Spleen (tissue), 11 donors: Measurements from ENCODE around the gene ADGRV1. TPM values are rescaled to one million over a fixed set of nuclear protein-coding genes. Genes with fewer than 3 reads are reported as not detected.
"Not testable (repeated sequence)": the region's sequence is repeated elsewhere in the genome, so short reads cannot be mapped to it uniquely, and the experiment has no call there.

ENCODE experiments used
- DNase-seq: peaks from one replicate; pipeline ENCODE4 v3.0.0-alpha.2; 2020
- H3K27ac ChIP-seq, 8 donors: fragments of 200-600 bp; sonication (generic) in 7 of 8; 1 replicate in 4 of 8; 2 replicates in 4 of 8; pipeline versions ENCODE4 v1.5.0 to v1.8.0; 2016 to 2021; ENCODE audit warnings: inconsistent platforms in 4 of 8, mild to moderate bottlenecking in 4 of 8, moderate library complexity in 1 of 8
- H3K27me3 ChIP-seq, 7 donors: fragments of 200-600 bp; sonication (generic) in 6 of 7; replicated peaks in 1 of 7; 1 replicate in 4 of 7; 2 replicates in 3 of 7; pipeline versions ENCODE4 v1.5.0 to v1.8.0; 2016 to 2021; ENCODE audit warnings: inconsistent platforms in 3 of 7, mild to moderate bottlenecking in 1 of 7
- H3K36me3 ChIP-seq, 6 donors: fragments of 200-600 bp; sonication (generic) in 5 of 6; 1 replicate in 4 of 6; 2 replicates in 2 of 6; pipeline versions ENCODE4 v1.5.0 to v1.8.0; 2016 to 2021; ENCODE audit warnings: inconsistent platforms in 2 of 6
- H3K4me1 ChIP-seq, 6 donors: fragments of 200-600 bp; sonication (generic) in 5 of 6; 1 replicate in 3 of 6; 2 replicates in 3 of 6; pipeline versions ENCODE4 v1.5.0 to v1.8.0; 2016 to 2021; ENCODE audit warnings: inconsistent platforms in 3 of 6
- H3K4me3 ChIP-seq, 8 donors: fragments of 200-600 bp; sonication (generic) in 7 of 8; 1 replicate in 4 of 8; 2 replicates in 4 of 8; pipeline versions ENCODE4 v1.5.0 to v1.8.0; 2016 to 2021; ENCODE audit warnings: inconsistent platforms in 4 of 8, mild to moderate bottlenecking in 4 of 8, moderate library complexity in 2 of 8
- H3K9me3 ChIP-seq, 8 donors: fragments of 200-600 bp; sonication (generic) in 7 of 8; 1 replicate in 4 of 8; 2 replicates in 4 of 8; pipeline versions ENCODE4 v1.5.0 to v1.8.0; 2016 to 2021; ENCODE audit warnings: inconsistent platforms in 4 of 8
- POLR2A ChIP-seq, 3 donors: fragments of 450-650 bp; IDR thresholded peaks; one replicate each; pipeline ENCODE4 v1.5.1; 2017; ENCODE audit warnings: antibody characterized with exemption in 3 of 3, mild to moderate bottlenecking in 1 of 3
- POLR2AphosphoS5 ChIP-seq, 3 donors: sonication (generic); formaldehyde crosslinking; IDR thresholded peaks; one replicate each; pipeline ENCODE4 v1.5.1; 2017; ENCODE audit warnings: antibody characterized with exemption in 3 of 3
- WGBS, 5 donors: extraction: QIAGEN DNeasy Blood & Tissue Kit in 3 of 5; methylation state at CpG; one replicate each; pipeline versions ENCODE4 v1.1.5 to v1.1.7; 2013 to 2018; 5-methylcytosine and 5-hydroxymethylcytosine counted together
- intact Hi-C: fragments of 100-400 bp; cut with DNase I; formaldehyde crosslinking; loops from one replicate; pipeline ENCODE4 v1.15.0; 2023; ENCODE audit warnings: low total_unique reads
- polyA plus RNA-seq, 3 donors: library from polyadenylated mRNA; stranded (reverse); fragments of 200-250 nt; gene quantifications; one replicate each; pipeline ENCODE4 v1.2.1, GENCODE V29; 2013
- total RNA-seq, 7 donors: library from RNA; depleted of rRNA in 3 of 7; stranded (reverse); fragments of >200 nt in 3 of 7; fragmentation: NEBNext Ultra II Directional in 4 of 7; extraction: Animal tissue kit (Norgen Biotek cat#: 25700) in 4 of 7; gene quantifications; one replicate each; pipeline versions ENCODE4 v1.1.0 to v1.2.1, GENCODE V29; 2016 to 2021
- TF ChIP-seq, protein P1 (sequence below), 11 experiments: fragments of 200-600 bp in 7 of 11; fragments of 450-650 bp in 4 of 11; sonication (generic) in 4 of 11; IDR thresholded peaks in 8 of 11; conservative IDR thresholded peaks in 3 of 11; 1 replicate in 7 of 11; 2 replicates in 4 of 11; pipeline versions ENCODE4 v1.4.0 to v1.8.0; 2016 to 2021; ENCODE audit warnings: antibody characterized with exemption in 11 of 11, inconsistent platforms in 4 of 11, mild to moderate bottlenecking in 1 of 11
- donor health status: healthy with polysubstance abuse.
- donor health status: DM: no; HTN: no; CAD: no; lungs with moderate emphysema.
- donor health status: DM: no; HTN: no; CAD: no.
- donor health status: Bipolar disorder and iron deficiency.
- donor health status: healthy.
- donor health status: DM: no; HTN: no; CAD: no.
- donor health status: DM: yes; HTN: yes; CAD: no.

ADGRV1 gene
- total and polyA plus RNA-seq, 10 donors, result 0.08 to 0.69 (median 0.28) TPM; not detected in 3

- intact Hi-C loops, result no loop called here
- no peak overlapping the region for H3K27ac ChIP-seq
- H3K27me3 ChIP-seq, result no peaks in the 10 kb centered on the region
- no peaks in the 10 kb centered on the region for H3K36me3 ChIP-seq
- TF ChIP-seq, protein P1, sequence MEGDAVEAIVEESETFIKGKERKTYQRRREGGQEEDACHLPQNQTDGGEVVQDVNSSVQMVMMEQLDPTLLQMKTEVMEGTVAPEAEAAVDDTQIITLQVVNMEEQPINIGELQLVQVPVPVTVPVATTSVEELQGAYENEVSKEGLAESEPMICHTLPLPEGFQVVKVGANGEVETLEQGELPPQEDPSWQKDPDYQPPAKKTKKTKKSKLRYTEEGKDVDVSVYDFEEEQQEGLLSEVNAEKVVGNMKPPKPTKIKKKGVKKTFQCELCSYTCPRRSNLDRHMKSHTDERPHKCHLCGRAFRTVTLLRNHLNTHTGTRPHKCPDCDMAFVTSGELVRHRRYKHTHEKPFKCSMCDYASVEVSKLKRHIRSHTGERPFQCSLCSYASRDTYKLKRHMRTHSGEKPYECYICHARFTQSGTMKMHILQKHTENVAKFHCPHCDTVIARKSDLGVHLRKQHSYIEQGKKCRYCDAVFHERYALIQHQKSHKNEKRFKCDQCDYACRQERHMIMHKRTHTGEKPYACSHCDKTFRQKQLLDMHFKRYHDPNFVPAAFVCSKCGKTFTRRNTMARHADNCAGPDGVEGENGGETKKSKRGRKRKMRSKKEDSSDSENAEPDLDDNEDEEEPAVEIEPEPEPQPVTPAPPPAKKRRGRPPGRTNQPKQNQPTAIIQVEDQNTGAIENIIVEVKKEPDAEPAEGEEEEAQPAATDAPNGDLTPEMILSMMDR (IDR thresholded peaks at IDR 0.05 in 8 of 11, conservative IDR thresholded peaks at IDR 0.05 in 3 of 11), result no peak
- TF ChIP-seq POLR2AphosphoS5 (IDR thresholded peaks at IDR 0.05) (no peak), POLR2A (IDR thresholded peaks at IDR 0.05) (no peak)
- no peak overlapping the region for H3K4me3 ChIP-seq
- H3K4me1 ChIP-seq, result no peaks in the 10 kb centered on the region
- H3K9me3 ChIP-seq, result no peaks in the 10 kb centered on the region
- WGBS, 5 donors, result 83 to 96% (median 91%) methylated on average over 5 of the region's 5 CpGs
- DNase-seq, result no peak
These were observed 59.5 kb downstream of the ADGRV1 start for GRCh38 chr5:90618071-90618470.

GRCh38 chr5:90619762-90620161, 61.2 kb downstream of the ADGRV1 start:
- H3K4me1 ChIP-seq, H3K36me3 ChIP-seq, H3K27me3 ChIP-seq, H3K9me3 ChIP-seq, H3K27ac ChIP-seq, DNase-seq, intact Hi-C loops, H3K4me3 ChIP-seq: not testable (repeated sequence)
- WGBS, 5 donors, result 75 to 100% (median 97%) methylated on average over 4 to 6 of the region's 6 CpGs

DNA sequence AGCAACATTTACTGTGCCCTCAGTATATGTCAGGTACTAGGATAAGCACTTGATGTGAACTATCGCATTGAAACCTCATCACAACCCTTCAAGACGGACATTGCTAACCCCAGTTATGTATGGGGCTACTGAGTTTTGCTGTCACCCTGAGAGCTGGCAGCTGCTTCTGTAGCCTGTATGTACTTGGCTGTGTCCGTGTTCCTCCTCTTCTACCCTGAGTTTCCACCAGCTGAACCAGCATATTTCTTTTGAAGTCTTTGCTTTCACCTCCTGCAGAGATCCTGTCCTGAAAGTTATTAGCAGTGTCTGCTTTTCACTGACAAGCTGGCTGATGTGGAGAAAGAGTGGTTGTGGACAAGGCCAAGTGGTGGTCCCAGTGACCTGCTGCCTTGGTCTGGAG, 63.3 kb downstream of the ADGRV1 start:
- WGBS, 5 donors, result 82 to 97% (median 88%) methylated on average over 3 of the region's 3 CpGs
- H3K36me3 ChIP-seq, result no peaks in the 10 kb centered on the region
- H3K9me3 ChIP-seq, result no peaks in the 10 kb centered on the region
- no peaks in the 10 kb centered on the region for H3K4me1 ChIP-seq
- TF ChIP-seq POLR2AphosphoS5 (IDR thresholded peaks at IDR 0.05), result no peak
- TF ChIP-seq, protein P1 (IDR thresholded peaks at IDR 0.05 in 8 of 11, conservative IDR thresholded peaks at IDR 0.05 in 3 of 11), result no peak
- no peak for TF ChIP-seq POLR2A (IDR thresholded peaks at IDR 0.05)
- intact Hi-C loops, result no loop called here
- no peaks in the 10 kb centered on the region for H3K27me3 ChIP-seq
- no peak overlapping the region for H3K27ac ChIP-seq
- DNase-seq, result no peak
- no peak overlapping the region for H3K4me3 ChIP-seq

- no peak overlapping the region for H3K4me3 ChIP-seq
- intact Hi-C loops, result no loop called here
- H3K27me3 ChIP-seq, result peaks cover 0 to 3% (median 0%) of the 10 kb centered on the region in 7 donors
- no peaks in the 10 kb centered on the region for H3K9me3 ChIP-seq
- no peaks in the 10 kb centered on the region for H3K4me1 ChIP-seq
- H3K27ac ChIP-seq, result no peak overlapping the region
- DNase-seq, result no peak
- no peak for TF ChIP-seq POLR2AphosphoS5 (IDR thresholded peaks at IDR 0.05)
- TF ChIP-seq, protein P1 (IDR thresholded peaks at IDR 0.05 in 8 of 11, conservative IDR thresholded peaks at IDR 0.05 in 3 of 11), result no peak
- no peak for TF ChIP-seq POLR2A (IDR thresholded peaks at IDR 0.05)
- H3K36me3 ChIP-seq, result no peaks in the 10 kb centered on the region
- WGBS, 5 donors, result 69 to 90% (median 81%) methylated on average over 2 of the region's 2 CpGs
These were observed 67.9 kb downstream of the ADGRV1 start for GRCh38 chr5:90626493-90626892.

DNA sequence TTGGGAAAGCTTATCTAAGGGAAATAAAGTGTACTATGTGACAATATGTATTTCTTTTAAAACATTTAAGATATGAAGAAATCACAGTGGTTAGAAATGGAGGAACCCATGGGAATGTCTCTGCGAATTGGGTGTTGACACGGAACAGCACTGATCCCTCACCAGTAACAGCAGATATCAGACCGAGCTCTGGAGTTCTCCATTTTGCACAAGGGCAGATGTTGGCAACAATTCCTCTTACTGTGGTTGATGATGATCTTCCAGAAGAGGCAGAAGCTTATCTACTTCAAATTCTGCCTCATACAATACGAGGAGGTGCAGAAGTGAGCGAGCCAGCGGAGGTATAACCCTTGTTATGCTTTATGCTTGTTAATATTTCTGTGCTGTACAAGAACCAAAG, 69.9 kb downstream of the ADGRV1 start:
- Histone ChIP-seq H3K27me3 (peaks cover 0 to 3% (median 0%) of the 10 kb centered on the region in 7 donors), H3K4me1 (no peaks in the 10 kb centered on the region), H3K9me3 (no peaks in the 10 kb centered on the region), H3K4me3 (no peak overlapping the region), H3K27ac (no peak overlapping the region), H3K36me3 (no peaks in the 10 kb centered on the region)
- DNase-seq, result no peak
- intact Hi-C loops, result no loop called here
- 85 to 93% (median 90%) methylated on average over 6 of the region's 6 CpGs for WGBS, 5 donors
- no peak for TF ChIP-seq POLR2A (IDR thresholded peaks at IDR 0.05)
- TF ChIP-seq, protein P1 (IDR thresholded peaks at IDR 0.05 in 8 of 11, conservative IDR thresholded peaks at IDR 0.05 in 3 of 11), result no peak
- no peak for TF ChIP-seq POLR2AphosphoS5 (IDR thresholded peaks at IDR 0.05)
